Sigmoid colon (tissue), 7 donors: ENCODE measurements around the gene ASIC3. TPM values are rescaled to one million over a fixed set of nuclear protein-coding genes. Genes with fewer than 3 reads are reported as not detected.

Experiments used
- DNase-seq: peaks from one replicate; pipeline ENCODE4 v3.0.0-alpha.2; 2019
- H3K27ac ChIP-seq, 4 donors: fragments of 200-600 bp; sonication (generic); one replicate each; pipeline ENCODE4 v1.5.1; 2016 to 2019; ENCODE audit warnings: mild to moderate bottlenecking in 1 of 4
- H3K27me3 ChIP-seq, 3 donors: fragments of 200-600 bp; sonication (generic); one replicate each; pipeline ENCODE4 v1.5.1; 2019; ENCODE audit warnings: mild to moderate bottlenecking in 1 of 3
- H3K36me3 ChIP-seq, 4 donors: fragments of 200-600 bp; sonication (generic); one replicate each; pipeline ENCODE4 v1.5.1; 2016 to 2019
- H3K4me1 ChIP-seq, 4 donors: fragments of 200-600 bp; sonication (generic); one replicate each; pipeline ENCODE4 v1.5.1; 2017 to 2019
- H3K4me3 ChIP-seq, 4 donors: fragments of 200-600 bp; sonication (generic); one replicate each; pipeline ENCODE4 v1.5.1; 2017 to 2019; ENCODE audit warnings: mild to moderate bottlenecking in 2 of 4, moderate library complexity in 1 of 4
- H3K9me3 ChIP-seq, 4 donors: fragments of 200-600 bp in 3 of 4; sonication (generic) in 3 of 4; one replicate each; pipeline versions ENCODE4 v1.5.1 to v1.6.1; 2013 to 2019
- CTCF ChIP-seq, 4 experiments: fragments of 450-650 bp in 3 of 4; fragments of 200-600 bp in 1 of 4; IDR thresholded peaks; one replicate each; pipeline ENCODE4 v1.5.1; 2016 to 2019; ENCODE audit warnings: antibody characterized with exemption in 4 of 4, mild to moderate bottlenecking in 3 of 4, moderate library complexity in 2 of 4
- EP300 ChIP-seq, 4 donors: sonication (generic); formaldehyde crosslinking; IDR thresholded peaks; one replicate each; pipeline ENCODE4 v1.6.1; 2017; ENCODE audit warnings: antibody characterized with exemption in 4 of 4
- POLR2A ChIP-seq, 2 donors: fragments of 450-650 bp; IDR thresholded peaks; one replicate each; pipeline ENCODE4 v1.6.1; 2016; ENCODE audit warnings: antibody characterized with exemption in 2 of 2, mild to moderate bottlenecking in 2 of 2, moderate library complexity in 2 of 2
- POLR2AphosphoS5 ChIP-seq, 4 donors: sonication (generic); formaldehyde crosslinking; IDR thresholded peaks; one replicate each; pipeline ENCODE4 v1.6.1; 2017; ENCODE audit warnings: antibody characterized with exemption in 4 of 4
- WGBS, 2 donors: extraction: QIAGEN DNeasy Blood & Tissue Kit; methylation state at CpG; one replicate each; pipeline ENCODE4 v1.1.7; 2013; 5-methylcytosine and 5-hydroxymethylcytosine counted together
- intact Hi-C: fragments of 100-400 bp; cut with DNase I; formaldehyde crosslinking; loops from one replicate; pipeline ENCODE4 v1.15.1; 2023
- polyA plus RNA-seq, 3 donors: library from polyadenylated mRNA; stranded (reverse); fragments of 200-250 nt; gene quantifications; one replicate each; pipeline ENCODE4 v1.2.3, GENCODE V29; 2013
- total RNA-seq, 4 donors: library from RNA; depleted of rRNA; stranded (reverse); fragments of >200 nt; gene quantifications; one replicate each; pipeline ENCODE4 v1.1.0, GENCODE V29; 2016
- donor health status: healthy with polysubstance abuse.
- donor health status: Bipolar disorder and iron deficiency.
- donor health status: healthy.

Gene ASIC3
- total and polyA plus RNA-seq, 7 donors: 0.46 to 8.6 (median 3.1) TPM

GRCh38 chr7:151051108-151051507, 2.8 kb downstream of the ASIC3 start:
- DNase-seq: no peak
- Histone ChIP-seq H3K4me3 (peak overlapping the region in 1 of 4 donors; percentile 9), H3K9me3 (no peaks in the 10 kb centered on the region), H3K27ac (no peak overlapping the region), H3K36me3 (peaks cover 0 to 12% (median 0%) of the 10 kb centered on the region in 4 donors), H3K4me1 (peaks cover 0 to 29% (median 19%) of the 10 kb centered on the region in 4 donors), H3K27me3 (peaks cover 0 to 10% (median 0%) of the 10 kb centered on the region in 3 donors)
- 2 to 5% methylated on average over 50 of the region's 50 CpGs for WGBS, 2 donors
- intact Hi-C loops: no loop called here
- TF ChIP-seq EP300 (IDR thresholded peaks at IDR 0.05): no peak
- no peak for TF ChIP-seq POLR2A (IDR thresholded peaks at IDR 0.05)
- no peak for TF ChIP-seq CTCF (IDR thresholded peaks at IDR 0.05)
- peak in 2 of 4 donors; percentile 19 for TF ChIP-seq POLR2AphosphoS5 (IDR thresholded peaks at IDR 0.05)

DNA sequence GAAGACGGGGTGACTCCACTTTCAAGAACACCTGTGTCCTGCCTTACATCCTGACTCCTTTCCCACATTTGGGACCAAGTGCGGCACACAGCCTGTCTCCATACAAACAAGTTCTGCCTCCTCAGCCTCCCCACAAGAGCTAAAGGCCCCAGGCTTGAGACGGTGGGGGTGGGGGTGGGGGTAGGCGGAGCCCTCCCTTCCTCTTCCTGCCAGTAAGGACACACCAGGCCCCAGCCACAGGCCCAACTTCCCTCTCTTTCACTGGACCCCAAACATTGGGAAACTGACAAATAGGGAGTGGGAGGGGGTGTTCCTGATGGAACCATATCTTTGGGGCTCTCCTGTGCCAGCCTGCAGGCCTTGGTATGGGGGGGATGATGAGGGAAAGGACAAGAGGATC, 4.8 kb downstream of the ASIC3 start:
- H3K36me3 ChIP-seq: peaks cover 0 to 10% (median 0%) of the 10 kb centered on the region in 4 donors
- peaks cover 0 to 25% (median 19%) of the 10 kb centered on the region in 4 donors for H3K4me1 ChIP-seq
- TF ChIP-seq CTCF (IDR thresholded peaks at IDR 0.05) (no peak), POLR2A (IDR thresholded peaks at IDR 0.05) (no peak), EP300 (IDR thresholded peaks at IDR 0.05) (no peak), POLR2AphosphoS5 (IDR thresholded peaks at IDR 0.05) (no peak)
- peaks cover 0 to 10% (median 0%) of the 10 kb centered on the region in 3 donors for H3K27me3 ChIP-seq
- H3K27ac ChIP-seq: no peak overlapping the region
- no peak for DNase-seq
- intact Hi-C loops: no loop called here
- no peak overlapping the region for H3K4me3 ChIP-seq
- WGBS, 2 donors: 71 to 75% methylated on average over 4 of the region's 4 CpGs
- no peaks in the 10 kb centered on the region for H3K9me3 ChIP-seq

GRCh38 chr7:151053751-151054150, 5.4 kb downstream of the ASIC3 start:
- WGBS, 2 donors: 89 to 94% methylated on average over 8 of the region's 8 CpGs
- intact Hi-C loops: no loop called here
- Histone ChIP-seq H3K27ac (no peak overlapping the region), H3K27me3 (peaks cover 0 to 10% (median 0%) of the 10 kb centered on the region in 3 donors), H3K4me3 (no peak overlapping the region), H3K9me3 (no peaks in the 10 kb centered on the region), H3K36me3 (peaks cover 0 to 10% (median 0%) of the 10 kb centered on the region in 4 donors), H3K4me1 (peaks cover 0 to 32% (median 24%) of the 10 kb centered on the region in 4 donors)
- DNase-seq: no peak
- TF ChIP-seq POLR2AphosphoS5 (IDR thresholded peaks at IDR 0.05) (no peak), CTCF (IDR thresholded peaks at IDR 0.05) (no peak), POLR2A (IDR thresholded peaks at IDR 0.05) (no peak), EP300 (IDR thresholded peaks at IDR 0.05) (no peak)

GRCh38 chr7:151056283-151056665, 7.9 kb downstream of the ASIC3 start:
- no peaks in the 10 kb centered on the region for H3K27me3 ChIP-seq
- intact Hi-C loops: no loop called here
- no peaks in the 10 kb centered on the region for H3K9me3 ChIP-seq
- no peak for TF ChIP-seq POLR2AphosphoS5 (IDR thresholded peaks at IDR 0.05)
- 87 to 91% methylated on average over 6 of the region's 6 CpGs for WGBS, 2 donors
- H3K36me3 ChIP-seq: peaks cover 0 to 10% (median 0%) of the 10 kb centered on the region in 4 donors
- DNase-seq: no peak
- no peak overlapping the region for H3K27ac ChIP-seq
- H3K4me1 ChIP-seq: peaks cover 0 to 43% (median 33%) of the 10 kb centered on the region in 4 donors
- no peak overlapping the region for H3K4me3 ChIP-seq

DNA sequence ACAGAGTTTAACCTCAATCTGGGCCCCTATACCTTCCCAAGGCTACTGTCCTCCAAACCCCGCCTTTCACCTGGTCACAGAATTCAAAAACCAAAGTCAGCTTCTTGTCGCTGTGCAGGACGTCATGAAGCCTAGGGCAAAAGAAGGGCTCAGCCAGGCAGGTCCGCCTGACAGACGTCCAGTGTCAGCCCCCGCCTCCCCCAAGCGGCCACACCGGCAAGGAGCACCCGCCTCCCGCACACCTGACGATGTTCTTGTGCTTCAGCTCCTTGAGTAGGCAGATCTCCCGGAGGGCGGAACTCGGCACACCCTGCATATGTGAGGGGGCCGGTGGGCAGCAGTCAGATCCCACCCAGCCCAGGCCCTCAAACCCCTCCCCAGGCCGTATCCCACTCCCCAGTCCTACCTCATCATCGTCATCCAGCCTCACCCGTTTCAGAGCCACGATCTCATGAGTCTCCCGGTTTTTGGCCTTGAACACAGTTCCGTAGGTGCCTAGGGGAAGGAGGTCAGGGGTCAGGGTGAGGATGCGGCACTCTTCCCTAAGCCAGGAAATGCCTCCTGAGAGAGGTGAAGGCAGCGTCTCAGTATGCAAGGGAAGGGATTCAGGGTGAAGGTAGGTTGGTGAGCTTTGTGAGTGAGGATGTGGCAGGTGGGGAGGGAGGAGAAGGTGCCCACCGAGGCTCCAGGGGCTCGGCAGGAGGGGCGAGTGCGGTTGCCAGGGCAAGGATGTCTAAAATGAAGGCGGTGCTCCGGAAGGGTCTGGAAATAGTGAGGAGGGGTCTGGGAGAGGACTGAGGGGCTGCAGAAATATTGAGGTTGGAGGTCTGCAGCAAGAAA, 8.6 kb downstream of the ASIC3 start:
- Histone ChIP-seq H3K27ac (peak overlapping the region in 3 of 4 donors; percentile 86 to 96 (median 93)), H3K4me3 (peak overlapping the region; percentile 50 to 91 (median 60)), H3K4me1 (peaks cover 0 to 43% (median 36%) of the 10 kb centered on the region in 4 donors), H3K36me3 (peaks cover 0 to 10% (median 0%) of the 10 kb centered on the region in 4 donors), H3K9me3 (no peaks in the 10 kb centered on the region), H3K27me3 (no peaks in the 10 kb centered on the region)
- intact Hi-C loops: no loop called here
- 22 to 47% methylated on average over 29 of the region's 29 CpGs for WGBS, 2 donors
- no peak for DNase-seq
- TF ChIP-seq POLR2AphosphoS5 (IDR thresholded peaks at IDR 0.05) (no peak), CTCF (IDR thresholded peaks at IDR 0.05) (no peak), POLR2A (IDR thresholded peaks at IDR 0.05) (no peak), EP300 (IDR thresholded peaks at IDR 0.05) (no peak)
